DND-41 (cell line): ENCODE measurements around the gene ZRSR2.
"Not testable (repeated sequence)": the region's sequence is repeated elsewhere in the genome, so short reads cannot be mapped to it uniquely, and the experiment has no call there.

ENCODE experiments used
- ATAC-seq: fragments of 200-7000 bp; cut with Tn5 transposase; 3 replicates; pipeline ENCODE4 v1.9.1; 2021; ENCODE audit warnings: low read depth; ENCODE audit not compliant: insufficient read depth
- DNase-seq: peaks from one replicate; pipeline ENCODE4 v3.0.0-alpha.2; 2020
- H2AFZ ChIP-seq: 2 replicates; pipeline ENCODE4 v1.6.0; 2012; ENCODE audit warnings: low read depth, low read length
- H3K27ac ChIP-seq: 2 replicates; pipeline ENCODE4 v1.5.1; 2012; ENCODE audit warnings: low read length, inconsistent platforms
- H3K27me3 ChIP-seq: fragments of 200-600 bp; sonication (generic); 2 replicates; pipeline ENCODE4 v1.6.0; 2012; ENCODE audit warnings: low read length, mild to moderate bottlenecking, inconsistent platforms; ENCODE audit not compliant: insufficient read depth, poor library complexity
- H3K36me3 ChIP-seq: 2 replicates; pipeline ENCODE4 v1.5.1; 2012; ENCODE audit warnings: low read length, inconsistent platforms; ENCODE audit not compliant: insufficient read depth
- H3K4me1 ChIP-seq: 2 replicates; pipeline ENCODE4 v1.5.1; 2012; ENCODE audit warnings: mild to moderate bottlenecking, low read length; ENCODE audit not compliant: insufficient read depth
- H3K4me2 ChIP-seq: 2 replicates; pipeline ENCODE4 v1.6.0; 2012; ENCODE audit warnings: mild to moderate bottlenecking, moderate library complexity, low read length, inconsistent platforms; ENCODE audit not compliant: insufficient read depth
- H3K4me3 ChIP-seq, 2 experiments: fragments of 200-600 bp in 1 of 2; shearing (Covaris generic) in 1 of 2; 2 replicates each; pipeline ENCODE4 v1.5.1; 2012 to 2016; ENCODE audit warnings: inconsistent platforms in 2 of 2, low read length in 2 of 2, mild to moderate bottlenecking in 2 of 2, low read depth in 1 of 2, moderate library complexity in 1 of 2
- H3K79me2 ChIP-seq: 2 replicates; pipeline ENCODE4 v1.6.0; 2012; ENCODE audit warnings: low read length, inconsistent platforms; ENCODE audit not compliant: insufficient read depth
- H3K9ac ChIP-seq: 2 replicates; pipeline ENCODE4 v1.6.0; 2012; ENCODE audit warnings: low read depth, mild to moderate bottlenecking, inconsistent platforms, low read length, moderate library complexity
- H3K9me3 ChIP-seq: 2 replicates; pipeline ENCODE4 v1.5.1; 2012; ENCODE audit warnings: low read length, moderate library complexity, mild to moderate bottlenecking, inconsistent platforms; ENCODE audit not compliant: insufficient read depth, severe bottlenecking
- H4K20me1 ChIP-seq: 2 replicates; pipeline ENCODE4 v1.6.0; 2012; ENCODE audit warnings: low read length; ENCODE audit not compliant: insufficient read depth
- EZH2 ChIP-seq: IDR thresholded peaks from 3 replicates; pipeline ENCODE4 v1.6.1; 2012; ENCODE audit warnings: borderline replicate concordance, low read depth, mild to moderate bottlenecking, moderate library complexity, low read length, inconsistent platforms; ENCODE audit not compliant: severe bottlenecking
- TF ChIP-seq, protein P1 (sequence below): IDR thresholded peaks from 2 replicates; pipeline ENCODE4 v1.5.1; 2012; ENCODE audit warnings: borderline replicate concordance, low read length, moderate library complexity, mild to moderate bottlenecking; ENCODE audit not compliant: poor library complexity, severe bottlenecking; ENCODE audit errors: extremely low read depth

The ZRSR2 gene

DNA sequence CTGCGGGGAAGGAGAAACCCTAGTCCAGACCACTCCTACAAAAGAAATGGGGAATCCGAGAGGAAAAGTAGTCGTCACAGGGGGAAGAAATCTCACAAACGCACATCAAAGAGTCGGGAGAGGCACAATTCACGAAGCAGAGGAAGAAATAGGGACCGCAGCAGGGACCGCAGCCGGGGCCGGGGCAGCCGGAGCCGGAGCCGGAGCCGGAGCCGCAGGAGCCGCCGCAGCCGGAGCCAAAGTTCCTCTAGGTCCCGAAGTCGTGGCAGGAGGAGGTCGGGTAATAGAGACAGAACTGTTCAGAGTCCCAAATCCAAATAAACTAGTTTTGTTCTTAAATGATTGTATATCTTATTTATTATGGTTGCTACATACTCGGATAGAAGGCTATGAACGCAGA, 32.6 kb downstream of the ZRSR2 start:
- Histone ChIP-seq H4K20me1 (no peaks in the 10 kb centered on the region), H3K9me3 (no peaks in the 10 kb centered on the region), H3K27me3 (no peaks in the 10 kb centered on the region), H3K4me2 (no peak overlapping the region), H3K4me1 (no peaks in the 10 kb centered on the region), H3K79me2 (no peaks in the 10 kb centered on the region), H3K36me3 (peaks cover 28% of the 10 kb centered on the region; the same call in 1 of the 2 replicates), H2AFZ (no peak overlapping the region), H3K9ac (no peak overlapping the region), H3K4me3 (no peak overlapping the region), H3K27ac (no peak overlapping the region)
- ATAC-seq (no peak), DNase-seq (no peak)
- TF ChIP-seq, protein P1, sequence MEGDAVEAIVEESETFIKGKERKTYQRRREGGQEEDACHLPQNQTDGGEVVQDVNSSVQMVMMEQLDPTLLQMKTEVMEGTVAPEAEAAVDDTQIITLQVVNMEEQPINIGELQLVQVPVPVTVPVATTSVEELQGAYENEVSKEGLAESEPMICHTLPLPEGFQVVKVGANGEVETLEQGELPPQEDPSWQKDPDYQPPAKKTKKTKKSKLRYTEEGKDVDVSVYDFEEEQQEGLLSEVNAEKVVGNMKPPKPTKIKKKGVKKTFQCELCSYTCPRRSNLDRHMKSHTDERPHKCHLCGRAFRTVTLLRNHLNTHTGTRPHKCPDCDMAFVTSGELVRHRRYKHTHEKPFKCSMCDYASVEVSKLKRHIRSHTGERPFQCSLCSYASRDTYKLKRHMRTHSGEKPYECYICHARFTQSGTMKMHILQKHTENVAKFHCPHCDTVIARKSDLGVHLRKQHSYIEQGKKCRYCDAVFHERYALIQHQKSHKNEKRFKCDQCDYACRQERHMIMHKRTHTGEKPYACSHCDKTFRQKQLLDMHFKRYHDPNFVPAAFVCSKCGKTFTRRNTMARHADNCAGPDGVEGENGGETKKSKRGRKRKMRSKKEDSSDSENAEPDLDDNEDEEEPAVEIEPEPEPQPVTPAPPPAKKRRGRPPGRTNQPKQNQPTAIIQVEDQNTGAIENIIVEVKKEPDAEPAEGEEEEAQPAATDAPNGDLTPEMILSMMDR = no peak

DNA sequence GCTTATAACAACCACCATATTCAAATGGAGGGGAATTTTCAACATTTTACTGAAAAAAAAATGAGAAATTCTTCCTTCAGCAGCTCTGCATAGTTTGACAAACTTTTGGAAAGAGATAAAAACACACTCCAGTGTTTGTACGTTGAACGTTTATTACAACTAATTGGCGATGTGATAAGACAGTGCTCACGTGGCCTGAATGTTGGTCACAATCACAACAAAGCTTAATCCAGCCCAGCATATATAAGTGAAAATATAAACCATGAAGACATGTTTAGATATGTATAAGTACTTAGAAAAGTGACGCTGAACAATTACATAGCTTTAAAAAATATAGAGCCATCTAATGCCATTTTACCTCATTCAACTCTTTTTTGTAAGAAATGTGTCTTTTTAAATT, 35.7 kb downstream of the ZRSR2 start:
- Histone ChIP-seq H3K36me3 (peaks cover 18% of the 10 kb centered on the region; the same call in 1 of the 2 replicates), H3K79me2 (no peaks in the 10 kb centered on the region), H3K4me3 (no peak overlapping the region), H3K27ac (no peak overlapping the region), H2AFZ (no peak overlapping the region), H3K27me3 (no peaks in the 10 kb centered on the region), H4K20me1 (no peaks in the 10 kb centered on the region), H3K9me3 (no peaks in the 10 kb centered on the region), H3K9ac (no peak overlapping the region), H3K4me2 (no peak overlapping the region), H3K4me1 (no peaks in the 10 kb centered on the region)
- no peak for ATAC-seq
- DNase-seq = no peak
- no peak for TF ChIP-seq EZH2
- TF ChIP-seq, protein P1 = no peak

DNA sequence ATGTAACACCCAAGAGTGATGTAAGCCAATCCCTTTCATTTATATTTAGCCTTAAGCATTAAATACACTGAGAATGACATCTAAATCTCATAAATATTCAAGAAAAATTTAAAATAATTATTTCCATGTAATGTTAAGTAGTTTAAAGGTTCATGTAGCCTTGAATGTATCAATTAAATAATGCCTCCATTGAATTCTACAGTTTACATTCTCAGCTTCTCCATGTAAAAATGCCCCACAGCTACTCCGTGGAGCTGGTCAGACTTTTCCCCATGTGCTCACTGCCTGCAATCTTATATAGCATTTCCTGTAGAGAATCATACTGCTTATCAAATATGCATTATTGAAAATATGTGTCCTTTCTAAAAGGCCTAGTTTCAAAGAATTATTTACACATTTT, 38.9 kb downstream of the ZRSR2 start:
- peaks cover 9% of the 10 kb centered on the region; the same call in 1 of the 2 replicates for H3K36me3 ChIP-seq
- H3K4me3 ChIP-seq = no peak overlapping the region
- no peak overlapping the region for H3K9ac ChIP-seq
- no peak for ATAC-seq
- H3K79me2 ChIP-seq = no peaks in the 10 kb centered on the region
- no peak overlapping the region for H3K27ac ChIP-seq
- no peak overlapping the region for H3K4me2 ChIP-seq
- no peaks in the 10 kb centered on the region for H3K27me3 ChIP-seq
- no peaks in the 10 kb centered on the region for H3K4me1 ChIP-seq
- DNase-seq = no peak
- no peak for TF ChIP-seq EZH2
- no peaks in the 10 kb centered on the region for H3K9me3 ChIP-seq
- no peak overlapping the region for H2AFZ ChIP-seq
- no peaks in the 10 kb centered on the region for H4K20me1 ChIP-seq

- DNase-seq, H3K27ac ChIP-seq, H3K79me2 ChIP-seq, H3K36me3 ChIP-seq, H3K9me3 ChIP-seq, H3K4me2 ChIP-seq, H2AFZ ChIP-seq, ATAC-seq, H3K4me3 ChIP-seq, H3K27me3 ChIP-seq, H4K20me1 ChIP-seq, H3K9ac ChIP-seq, H3K4me1 ChIP-seq: not testable (repeated sequence)
Observed at GRCh38 chrX:15831347-15831746, 41.1 kb downstream of the ZRSR2 start.
